Progenitor cell of endocrine pancreas (in vitro differentiated cells): ENCODE measurements around the gene ARHGAP23. TPM values are rescaled to one million over a fixed set of nuclear protein-coding genes. Genes with fewer than 3 reads are reported as not detected.

Experiments used
- DNase-seq: peaks from one replicate; pipeline ENCODE4 v3.0.0; 2021; ENCODE audit warnings: low spot score; ENCODE audit not compliant: unreplicated experiment
- H3K27ac Mint-ChIP-seq: 2 replicates; pipeline ENCODE4 v1.8.0; 2021; ENCODE audit warnings: mild to moderate bottlenecking, moderate library complexity, mixed read lengths
- H3K27me3 Mint-ChIP-seq: 2 replicates; pipeline ENCODE4 v1.8.0; 2021; ENCODE audit warnings: mixed read lengths
- H3K36me3 Mint-ChIP-seq: 2 replicates; pipeline ENCODE4 v1.8.0; 2022; ENCODE audit warnings: mixed read lengths; ENCODE audit not compliant: insufficient read depth
- H3K4me1 Mint-ChIP-seq: 2 replicates; pipeline ENCODE4 v1.8.0; 2021; ENCODE audit warnings: low read depth, mixed read lengths
- H3K4me3 Mint-ChIP-seq: 2 replicates; pipeline ENCODE4 v1.8.0; 2021; ENCODE audit warnings: low read depth, mild to moderate bottlenecking, moderate library complexity, mixed read lengths
- H3K9me3 Mint-ChIP-seq: 2 replicates; pipeline ENCODE4 v1.8.0; 2021; ENCODE audit warnings: low read depth, mixed read lengths
- total RNA-seq: library from RNA; stranded (reverse); gene quantifications from 2 replicates; pipeline ENCODE4 v1.2.1, GENCODE V29; 2021
- TF ChIP-seq, protein P1 (sequence below): fragments of 200-600 bp; sonication (generic); IDR thresholded peaks from one replicate; pipeline ENCODE4 v1.5.0; 2021; ENCODE audit warnings: antibody characterized with exemption, mild to moderate bottlenecking; ENCODE audit not compliant: unreplicated experiment

ARHGAP23 gene
- total RNA-seq, 1 donor from 2014 or later, result 2.9 TPM

DNA sequence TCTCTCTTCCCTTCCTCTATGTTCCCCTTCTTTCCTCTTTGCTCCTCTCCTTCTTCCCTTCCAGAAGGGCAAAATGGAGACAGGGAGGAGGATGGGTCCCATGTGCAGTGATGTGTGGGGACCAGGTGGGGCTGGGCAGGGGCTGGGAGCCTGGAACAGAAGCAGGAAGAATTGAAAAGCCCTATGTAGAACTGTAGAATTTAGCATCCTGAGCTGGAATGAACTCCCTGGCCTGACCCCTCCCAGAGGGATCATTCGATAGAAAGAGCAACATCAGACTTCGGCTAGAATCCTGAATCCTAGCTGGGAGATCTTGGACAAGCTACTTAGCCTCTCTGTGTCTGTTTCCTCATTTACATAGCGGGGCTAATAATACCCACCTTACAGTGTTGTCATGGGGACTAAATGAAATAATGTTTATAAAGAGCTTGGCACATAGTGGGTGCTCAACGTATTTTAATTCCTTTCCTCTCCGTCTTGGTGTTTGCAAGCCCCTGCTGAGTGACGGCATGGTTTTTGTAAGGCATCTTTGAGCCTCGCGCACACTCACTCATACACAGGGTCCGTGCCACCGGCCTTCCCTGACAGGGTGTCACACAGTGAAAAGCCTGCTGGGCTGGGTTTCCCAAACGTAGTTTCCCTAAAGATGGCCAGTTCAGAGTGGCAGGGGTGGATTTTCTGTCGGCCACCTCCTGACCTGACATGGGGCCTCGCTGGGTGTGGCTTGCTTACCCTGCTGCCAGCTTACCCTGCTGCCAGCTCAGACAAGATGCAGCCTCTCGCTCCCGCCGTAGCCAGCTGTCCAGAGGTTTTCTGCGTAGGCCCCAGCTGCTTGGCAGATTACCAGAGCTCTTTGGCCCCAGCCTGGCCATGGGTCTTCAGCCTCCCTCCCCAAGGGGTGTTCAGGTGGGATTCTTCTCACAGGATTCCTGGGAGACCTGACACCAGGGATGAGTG, 6.1 kb upstream of the ARHGAP23 start:
- H3K4me3 Mint-ChIP-seq, result no peak overlapping the region
- TF ChIP-seq, protein P1, sequence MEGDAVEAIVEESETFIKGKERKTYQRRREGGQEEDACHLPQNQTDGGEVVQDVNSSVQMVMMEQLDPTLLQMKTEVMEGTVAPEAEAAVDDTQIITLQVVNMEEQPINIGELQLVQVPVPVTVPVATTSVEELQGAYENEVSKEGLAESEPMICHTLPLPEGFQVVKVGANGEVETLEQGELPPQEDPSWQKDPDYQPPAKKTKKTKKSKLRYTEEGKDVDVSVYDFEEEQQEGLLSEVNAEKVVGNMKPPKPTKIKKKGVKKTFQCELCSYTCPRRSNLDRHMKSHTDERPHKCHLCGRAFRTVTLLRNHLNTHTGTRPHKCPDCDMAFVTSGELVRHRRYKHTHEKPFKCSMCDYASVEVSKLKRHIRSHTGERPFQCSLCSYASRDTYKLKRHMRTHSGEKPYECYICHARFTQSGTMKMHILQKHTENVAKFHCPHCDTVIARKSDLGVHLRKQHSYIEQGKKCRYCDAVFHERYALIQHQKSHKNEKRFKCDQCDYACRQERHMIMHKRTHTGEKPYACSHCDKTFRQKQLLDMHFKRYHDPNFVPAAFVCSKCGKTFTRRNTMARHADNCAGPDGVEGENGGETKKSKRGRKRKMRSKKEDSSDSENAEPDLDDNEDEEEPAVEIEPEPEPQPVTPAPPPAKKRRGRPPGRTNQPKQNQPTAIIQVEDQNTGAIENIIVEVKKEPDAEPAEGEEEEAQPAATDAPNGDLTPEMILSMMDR, result no peak
- no peak for DNase-seq
- peaks cover 3% of the 10 kb centered on the region for H3K4me1 Mint-ChIP-seq
- H3K27ac Mint-ChIP-seq, result no peak overlapping the region
- no peaks in the 10 kb centered on the region for H3K9me3 Mint-ChIP-seq
- no peaks in the 10 kb centered on the region for H3K36me3 Mint-ChIP-seq
- peaks cover 82% of the 10 kb centered on the region for H3K27me3 Mint-ChIP-seq

DNA sequence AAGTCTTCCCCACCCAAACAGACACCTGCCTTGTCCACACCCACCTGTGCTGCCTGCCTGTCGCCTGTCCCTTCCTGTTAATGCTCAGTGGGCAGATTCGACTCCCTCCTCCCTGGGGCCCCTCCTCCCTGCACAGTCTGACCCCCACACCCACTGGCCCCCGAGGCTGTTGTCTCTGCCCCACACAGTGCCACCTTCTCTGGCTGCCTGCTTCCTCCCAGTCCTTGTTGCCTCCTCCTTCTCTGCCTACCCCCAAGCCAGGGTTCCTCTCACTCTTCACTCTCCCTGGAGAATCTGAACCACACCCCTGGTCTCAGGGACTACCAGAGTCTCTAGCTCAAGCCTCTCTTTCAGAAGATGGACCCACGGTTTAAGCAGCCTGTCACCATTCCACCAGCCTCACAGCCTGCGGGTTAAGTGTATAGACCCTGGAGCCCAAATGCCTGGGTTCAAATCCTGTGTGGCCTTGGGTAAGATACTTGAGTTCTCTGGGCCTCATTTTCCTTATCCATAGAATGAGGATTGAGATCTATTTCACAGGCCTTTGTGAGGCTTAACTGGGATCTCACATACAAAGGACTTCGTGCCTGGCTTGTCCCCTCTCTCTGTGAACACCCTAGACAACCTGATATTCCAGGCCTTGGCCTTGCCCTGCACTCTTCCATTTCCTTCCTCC, 3.8 kb upstream of the ARHGAP23 start:
- Mint-ChIP-seq H3K36me3 (no peaks in the 10 kb centered on the region), H3K27me3 (peaks cover 78% of the 10 kb centered on the region), H3K27ac (no peak overlapping the region), H3K4me1 (peaks cover 5% of the 10 kb centered on the region), H3K4me3 (no peak overlapping the region), H3K9me3 (no peaks in the 10 kb centered on the region)
- TF ChIP-seq, protein P1, result no peak
- DNase-seq, result no peak

DNA sequence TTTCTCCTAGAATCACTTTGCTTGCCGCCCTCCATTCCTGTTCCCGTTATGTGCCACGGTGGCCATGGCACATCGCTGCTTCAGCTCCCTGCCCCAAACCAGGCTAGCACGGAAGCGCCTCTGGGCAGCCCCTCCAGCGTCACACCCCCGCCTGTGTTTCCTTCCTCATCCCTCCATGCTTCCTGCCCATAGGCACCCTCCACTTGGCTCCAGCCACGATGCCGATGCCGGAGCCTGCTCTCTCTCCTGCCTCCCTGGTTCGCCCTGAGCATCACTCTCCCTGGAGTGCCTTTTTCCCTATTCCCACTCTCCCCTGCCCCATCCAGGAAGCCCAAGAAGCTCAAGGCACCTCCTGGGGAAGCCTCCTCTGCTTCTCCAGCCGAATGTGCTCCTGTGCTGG, 3.2 kb upstream of the ARHGAP23 start:
- Mint-ChIP-seq H3K36me3 (no peaks in the 10 kb centered on the region), H3K4me1 (peaks cover 6% of the 10 kb centered on the region), H3K27ac (no peak overlapping the region), H3K9me3 (no peaks in the 10 kb centered on the region), H3K4me3 (no peak overlapping the region), H3K27me3 (peaks cover 78% of the 10 kb centered on the region)
- TF ChIP-seq, protein P1, result no peak
- DNase-seq, result no peak

DNA sequence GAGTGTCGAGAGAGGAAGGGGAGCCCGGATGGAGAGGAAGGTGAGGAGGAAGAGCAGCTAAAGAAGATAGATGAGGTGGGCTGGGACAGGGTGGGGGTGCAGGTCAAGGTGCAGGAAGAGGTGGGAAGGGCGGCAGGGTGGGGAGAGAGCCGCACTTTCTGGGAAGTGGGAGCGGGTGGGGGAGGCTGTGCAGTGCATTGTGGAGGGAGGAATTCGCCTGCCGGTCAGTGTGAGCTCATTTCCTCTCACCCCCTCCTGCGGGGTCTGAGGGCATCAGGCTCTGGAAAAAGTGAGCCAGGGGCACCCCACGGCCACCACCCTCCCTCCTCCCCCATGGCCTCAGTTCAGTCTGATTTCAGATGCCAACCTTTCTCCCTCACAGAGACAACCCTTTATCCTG, 2.5 kb upstream of the ARHGAP23 start:
- no peak overlapping the region for H3K27ac Mint-ChIP-seq
- no peak for DNase-seq
- TF ChIP-seq, protein P1, result no peak
- H3K4me1 Mint-ChIP-seq, result peaks cover 6% of the 10 kb centered on the region
- no peak overlapping the region for H3K4me3 Mint-ChIP-seq
- H3K27me3 Mint-ChIP-seq, result peaks cover 78% of the 10 kb centered on the region
- H3K9me3 Mint-ChIP-seq, result no peaks in the 10 kb centered on the region
- no peaks in the 10 kb centered on the region for H3K36me3 Mint-ChIP-seq

DNA sequence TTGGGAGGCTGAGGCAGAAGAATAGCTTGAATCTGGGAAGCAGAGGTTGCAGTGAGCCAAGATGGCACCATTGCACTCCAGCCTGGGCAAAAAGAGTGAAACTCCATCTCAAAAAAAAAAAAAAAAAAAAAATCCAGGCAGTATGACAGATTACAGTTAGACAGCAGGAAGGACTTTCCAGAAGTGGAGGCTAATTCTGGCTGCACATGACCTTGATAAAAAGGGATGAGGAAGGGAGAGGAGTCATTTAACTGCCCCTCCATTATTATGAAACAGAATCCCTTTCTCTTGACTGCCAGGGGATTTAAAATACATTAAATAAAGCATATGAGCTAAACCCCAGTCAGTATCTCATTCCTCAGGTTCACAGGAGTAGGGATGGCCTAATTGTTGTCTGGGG, 1.8 kb upstream of the ARHGAP23 start:
- H3K4me3 Mint-ChIP-seq, result no peak overlapping the region
- H3K27me3 Mint-ChIP-seq, result peaks cover 78% of the 10 kb centered on the region
- no peak overlapping the region for H3K27ac Mint-ChIP-seq
- TF ChIP-seq, protein P1, result no peak
- no peak for DNase-seq
- no peaks in the 10 kb centered on the region for H3K9me3 Mint-ChIP-seq
- no peaks in the 10 kb centered on the region for H3K36me3 Mint-ChIP-seq
- peaks cover 6% of the 10 kb centered on the region for H3K4me1 Mint-ChIP-seq
